HG02870 (cell line): ENCODE results near the gene MFAP4.

ENCODE experiments used
- ATAC-seq: cut with Tn5 transposase; IDR thresholded peaks from one replicate; pipeline ENCODE4 v1.9.1; 2021; ENCODE audit warnings: mild to moderate bottlenecking, moderate library complexity; ENCODE audit not compliant: unreplicated experiment

The MFAP4 gene

GRCh38 chr17:19338031-19338990 is 48.7 kb downstream of the MFAP4 start:
- no peak for ATAC-seq

GRCh38 chr17:19337712-19338023 is 49.3 kb downstream of the MFAP4 start:
- no peak for ATAC-seq

DNA sequence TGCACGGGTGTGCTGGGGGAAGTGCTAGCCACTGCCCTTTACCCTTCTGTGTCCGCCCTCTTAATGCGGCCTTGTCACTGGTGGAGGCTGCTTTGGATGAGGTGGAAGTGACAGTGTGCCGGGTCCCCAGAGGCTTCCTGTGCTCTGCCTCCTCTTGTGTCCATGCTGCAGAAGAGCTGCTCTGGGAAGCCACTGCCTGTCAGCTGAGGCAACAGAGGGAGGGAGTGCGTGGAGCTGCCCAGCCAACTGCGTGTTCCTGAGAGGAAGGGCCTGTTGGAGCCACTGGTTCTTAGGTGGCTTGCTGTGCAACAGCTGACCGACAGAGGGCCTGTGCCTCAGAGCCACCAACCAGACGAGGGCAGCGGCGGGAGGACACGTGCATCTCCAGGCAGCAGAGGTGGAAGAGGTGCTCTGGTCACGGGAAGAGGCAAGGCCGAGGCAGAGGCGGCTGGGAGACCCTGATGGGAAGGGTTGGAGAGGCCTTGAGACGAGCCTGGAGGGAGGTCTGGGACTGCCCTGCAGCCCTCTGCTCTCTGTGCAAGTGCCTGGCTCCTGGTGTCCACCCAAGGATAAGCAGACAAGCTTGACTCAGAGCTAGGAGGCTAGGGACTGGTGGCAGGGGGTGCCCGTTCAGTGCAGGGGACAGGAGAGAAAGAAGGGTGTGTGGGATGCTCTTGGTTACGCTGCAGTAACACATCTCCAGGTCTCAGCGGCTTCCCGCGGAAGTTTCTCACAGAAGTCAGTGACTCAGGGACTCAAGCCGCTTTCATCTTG is 49.9 kb downstream of the MFAP4 start:
- ATAC-seq: no peak

- no peak for ATAC-seq
Observed at GRCh38 chr17:19335951-19336631, 50.9 kb downstream of the MFAP4 start.

GRCh38 chr17:19334331-19334730 is 52.7 kb downstream of the MFAP4 start:
- ATAC-seq: no peak

DNA sequence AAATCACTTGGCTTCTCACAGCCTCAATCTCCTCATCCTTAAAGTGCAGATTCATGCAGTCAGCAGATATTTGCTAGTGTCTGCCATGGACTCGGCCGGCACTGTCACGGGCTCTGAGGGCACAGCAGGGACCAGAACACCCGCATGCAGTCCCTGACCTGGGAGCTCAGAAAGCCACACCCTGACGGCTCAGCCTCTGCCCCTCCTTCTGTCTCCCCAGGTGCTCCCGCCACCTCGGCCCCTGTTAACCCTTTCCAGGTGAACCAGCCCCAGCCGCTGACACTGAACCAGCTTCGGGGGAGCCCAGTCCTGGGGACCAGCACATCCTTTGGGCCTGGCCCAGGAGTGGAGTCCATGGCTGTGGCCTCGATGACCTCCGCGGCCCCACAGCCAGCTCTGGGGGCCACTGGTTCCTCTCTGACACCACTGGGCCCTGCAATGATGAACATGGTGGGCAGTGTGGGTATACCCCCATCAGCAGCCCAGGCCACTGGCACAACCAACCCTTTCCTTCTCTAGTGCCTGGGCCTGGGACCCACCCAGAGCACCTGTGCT is 53.2 kb downstream of the MFAP4 start:
- no peak for ATAC-seq
